Measurements from ENCODE around the gene SGMS1. TPM values are rescaled to one million over a fixed set of nuclear protein-coding genes. Genes with fewer than 3 reads are reported as not detected.
A peak's percentile ranks its signal among the peaks of the same experiment; 100 is the strongest.
"Not testable (repeated sequence)": the region's sequence is repeated elsewhere in the genome, so short reads cannot be mapped to it uniquely, and the experiment has no call there.

The SGMS1 gene
- polyA plus RNA-seq, 4 donors = 42.9 to 61.0 (median 58.0) TPM

- not testable (repeated sequence) for DNase-seq (ENCODE audit: low read depth in 4 of 4, low spot score in 3 of 4)
Measured at GRCh38 chr10:50355693-50356480, 267.9 kb downstream of the SGMS1 start.

GRCh38 chr10:50351483-50352146, 272.1 kb downstream of the SGMS1 start:
- DNase-seq (ENCODE audit: low read depth in 4 of 4, low spot score in 3 of 4) = no peak

GRCh38 chr10:50350366-50350765, 273.4 kb downstream of the SGMS1 start:
- DNase-seq (ENCODE audit: low read depth in 4 of 4, low spot score in 3 of 4) = no peak

DNA sequence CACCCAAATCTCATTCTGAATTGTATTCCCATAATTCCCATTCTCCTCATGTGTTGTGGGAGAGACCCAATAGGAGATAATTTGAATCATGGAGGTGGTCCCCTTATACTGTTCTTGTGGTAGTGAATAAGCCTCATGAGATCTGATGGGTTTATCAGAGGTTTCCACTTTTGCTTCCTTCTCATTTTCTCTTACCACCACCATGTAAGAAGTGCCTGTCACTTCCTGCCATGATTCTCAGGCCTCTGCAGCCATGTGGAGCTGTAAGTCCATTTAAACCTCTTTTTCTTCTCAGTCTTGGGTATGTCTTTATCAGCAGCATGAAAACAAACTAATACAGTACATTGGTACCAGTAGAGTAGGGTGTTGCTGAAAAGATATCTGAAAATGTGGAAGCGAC, 274.2 kb downstream of the SGMS1 start:
- no peak for DNase-seq (ENCODE audit: low read depth in 4 of 4, low spot score in 3 of 4)

- DNase-seq (ENCODE audit: low read depth in 4 of 4, low spot score in 3 of 4) = no peak
Measured at GRCh38 chr10:50347394-50347802, 276.4 kb downstream of the SGMS1 start.

GRCh38 chr10:50346942-50347341, 276.8 kb downstream of the SGMS1 start:
- no peak for DNase-seq (ENCODE audit: low read depth in 4 of 4, low spot score in 3 of 4)

- DNase-seq (ENCODE audit: low read depth in 4 of 4, low spot score in 3 of 4) = no peak
Measured at GRCh38 chr10:50345545-50345944, 278.2 kb downstream of the SGMS1 start.

DNA sequence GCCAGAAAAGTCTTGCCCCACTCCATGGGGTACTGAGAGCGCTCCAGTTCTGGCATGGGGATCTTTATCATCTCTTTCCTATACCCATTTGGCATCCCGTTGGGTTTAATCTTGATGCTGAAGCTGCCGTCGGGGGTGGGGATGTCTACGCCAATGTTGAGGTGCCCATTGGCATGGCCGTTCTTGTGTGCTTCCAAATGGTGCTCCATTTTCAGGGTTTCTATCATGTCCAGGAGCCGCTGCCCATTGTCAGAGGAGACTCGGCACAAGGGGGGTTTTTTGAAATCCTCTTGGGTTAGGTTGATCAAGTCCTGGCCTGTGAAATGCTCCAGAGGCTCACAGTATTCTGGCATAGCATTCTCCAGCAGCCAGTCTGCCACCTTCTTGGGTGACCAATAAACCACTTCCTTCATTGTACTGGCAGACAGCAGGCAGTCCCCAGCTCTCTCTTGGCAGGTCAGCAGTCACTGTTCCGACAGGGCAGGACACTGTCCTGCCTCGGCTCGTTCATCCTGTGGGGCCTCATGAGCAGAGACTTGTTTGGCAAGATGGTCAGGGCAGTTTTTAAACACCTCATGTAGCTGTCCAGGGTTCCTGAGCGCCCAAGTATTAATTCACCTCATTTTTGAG, 279.9 kb downstream of the SGMS1 start:
- no peak for DNase-seq (ENCODE audit: low read depth in 4 of 4, low spot score in 3 of 4)

DNA sequence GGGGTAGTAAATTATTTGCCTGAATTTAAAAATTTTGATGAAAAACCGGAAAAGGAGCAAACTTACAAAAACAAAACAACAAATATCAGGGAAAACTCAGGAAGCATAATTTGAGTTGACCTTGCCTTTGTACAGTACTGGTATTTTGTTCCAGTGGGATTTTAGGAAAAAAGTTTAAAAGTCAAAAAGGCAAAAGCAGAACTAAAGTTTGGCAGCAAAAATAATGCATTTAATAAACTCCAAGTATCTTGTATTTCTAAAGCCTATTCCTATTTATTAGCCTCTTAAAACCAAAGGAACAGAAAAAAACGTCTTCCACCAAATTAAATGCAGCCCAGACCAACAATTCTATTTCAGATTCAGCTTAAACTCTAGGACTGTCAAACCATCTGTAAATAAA, 281.8 kb downstream of the SGMS1 start:
- DNase-seq (ENCODE audit: low read depth in 4 of 4, low spot score in 3 of 4) = no peak

DNA sequence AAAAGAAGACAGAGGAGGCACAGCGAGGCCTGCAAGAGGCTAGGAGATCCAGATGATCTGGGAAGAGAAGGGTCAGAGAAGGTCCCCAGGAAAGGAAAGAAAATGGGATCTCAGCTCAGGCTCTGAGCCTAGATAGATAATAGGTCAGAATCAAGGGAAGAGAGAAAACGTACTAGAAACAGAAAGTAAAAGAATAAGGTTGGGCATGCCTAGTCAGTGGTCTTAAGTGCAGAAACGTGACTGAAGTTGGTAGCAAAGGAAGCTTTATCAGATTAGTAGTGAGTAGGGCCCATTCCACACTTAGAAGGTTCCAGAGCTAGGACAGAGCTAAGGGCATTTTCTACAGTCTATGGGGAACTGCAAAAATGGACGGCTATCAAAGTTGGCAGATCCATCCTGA, 287.6 kb downstream of the SGMS1 start:
- no peak for DNase-seq (ENCODE audit: low read depth in 4 of 4, low spot score in 3 of 4)

GRCh38 chr10:50335397-50335796, 288.4 kb downstream of the SGMS1 start:
- DNase-seq (ENCODE audit: low read depth in 4 of 4, low spot score in 3 of 4) = no peak

DNA sequence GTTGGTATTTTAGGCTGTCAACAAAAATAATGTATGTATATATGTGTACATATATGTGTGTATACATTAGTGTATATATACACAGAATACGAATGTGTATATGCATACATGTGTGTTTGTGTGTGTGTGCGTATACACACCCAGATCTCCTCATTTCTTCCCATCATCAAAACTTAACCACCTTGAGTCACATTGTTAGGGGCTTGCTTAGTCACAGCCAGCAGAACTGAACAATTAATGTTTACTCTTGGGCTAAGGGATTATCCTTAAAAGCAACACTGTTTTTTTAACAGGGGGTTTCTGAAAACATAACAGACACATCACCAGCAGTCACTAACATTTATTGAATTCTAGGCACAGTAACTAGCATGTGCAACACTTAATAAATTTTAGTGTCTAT, 289.5 kb downstream of the SGMS1 start:
- DNase-seq (ENCODE audit: low read depth in 4 of 4, low spot score in 3 of 4) = no peak

- DNase-seq (ENCODE audit: low read depth in 4 of 4, low spot score in 3 of 4) = no peak
Measured at GRCh38 chr10:50333872-50334271, 289.9 kb downstream of the SGMS1 start.

- no peak for DNase-seq (ENCODE audit: low read depth in 4 of 4, low spot score in 3 of 4)
Measured at GRCh38 chr10:50332108-50332842, 291.5 kb downstream of the SGMS1 start.

DNA sequence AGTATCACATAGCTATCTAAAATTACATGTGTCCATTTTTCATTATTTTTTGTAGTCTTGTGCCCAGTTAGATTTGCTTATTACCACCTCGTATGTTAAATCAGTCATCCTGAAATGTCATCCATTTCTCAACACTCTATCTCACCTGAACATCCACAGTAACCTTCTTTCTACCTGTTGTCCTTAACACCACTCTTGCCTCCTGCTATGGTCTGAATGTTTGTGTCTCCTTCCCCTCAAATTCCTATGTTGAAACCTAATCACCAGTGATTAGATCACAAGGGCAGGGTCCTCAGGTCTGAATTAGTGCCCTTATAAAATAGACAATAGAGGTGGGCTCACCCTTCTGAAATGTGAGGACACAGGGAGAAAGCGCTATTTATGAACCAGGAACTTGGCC, 292.3 kb downstream of the SGMS1 start:
- DNase-seq (ENCODE audit: low read depth in 4 of 4, low spot score in 3 of 4) = no peak

DNA sequence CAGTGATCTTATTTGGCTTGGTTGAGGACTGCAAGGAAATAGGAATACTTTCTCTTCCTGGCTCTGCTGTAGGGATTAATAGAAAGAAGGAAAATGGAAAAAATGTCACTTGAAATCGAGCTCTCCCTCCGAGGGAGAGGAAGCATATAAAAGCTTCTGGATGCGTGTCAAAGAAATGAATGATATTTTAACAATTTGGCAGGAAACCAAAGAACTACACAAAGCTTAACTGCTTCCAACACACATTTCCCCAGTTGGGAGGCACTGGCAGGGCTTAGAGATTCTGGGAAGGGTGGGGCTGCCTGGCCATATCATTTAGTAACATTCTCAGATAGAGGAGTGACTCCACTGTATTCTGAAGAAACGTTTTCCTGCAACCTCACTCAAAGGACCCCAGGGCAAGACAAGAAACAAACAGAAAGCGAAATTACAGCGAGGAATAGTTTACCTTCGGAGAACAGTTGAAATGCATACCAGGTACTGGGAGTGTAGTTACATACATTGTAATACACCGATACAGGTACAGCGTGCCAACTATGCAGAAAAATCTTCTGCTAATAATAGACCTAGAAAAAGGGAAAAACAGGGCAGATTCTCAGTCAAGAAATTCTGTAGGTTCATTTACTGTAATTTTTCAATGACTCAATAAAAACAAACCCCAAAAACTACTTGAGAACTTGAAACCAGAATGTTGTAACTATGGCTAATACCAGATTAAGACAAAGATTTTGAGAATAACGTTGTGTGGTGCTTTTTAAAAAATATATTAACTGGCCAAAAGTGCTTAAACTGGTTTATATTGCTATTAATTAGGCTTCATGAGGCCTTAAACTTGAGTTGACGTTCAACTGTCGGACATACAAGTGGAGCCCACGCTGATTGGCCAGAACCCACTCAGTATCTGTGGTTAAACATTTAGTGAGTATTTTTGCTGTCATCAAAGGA, 296.7 kb downstream of the SGMS1 start:
- DNase-seq (ENCODE audit: low read depth in 4 of 4, low spot score in 3 of 4) = peak in 3 of 4 donors; percentile 24 to 37 (median 27)

GRCh38 chr10:50326172-50326555, 297.6 kb downstream of the SGMS1 start:
- DNase-seq (ENCODE audit: low read depth in 4 of 4, low spot score in 3 of 4) = no peak

DNA sequence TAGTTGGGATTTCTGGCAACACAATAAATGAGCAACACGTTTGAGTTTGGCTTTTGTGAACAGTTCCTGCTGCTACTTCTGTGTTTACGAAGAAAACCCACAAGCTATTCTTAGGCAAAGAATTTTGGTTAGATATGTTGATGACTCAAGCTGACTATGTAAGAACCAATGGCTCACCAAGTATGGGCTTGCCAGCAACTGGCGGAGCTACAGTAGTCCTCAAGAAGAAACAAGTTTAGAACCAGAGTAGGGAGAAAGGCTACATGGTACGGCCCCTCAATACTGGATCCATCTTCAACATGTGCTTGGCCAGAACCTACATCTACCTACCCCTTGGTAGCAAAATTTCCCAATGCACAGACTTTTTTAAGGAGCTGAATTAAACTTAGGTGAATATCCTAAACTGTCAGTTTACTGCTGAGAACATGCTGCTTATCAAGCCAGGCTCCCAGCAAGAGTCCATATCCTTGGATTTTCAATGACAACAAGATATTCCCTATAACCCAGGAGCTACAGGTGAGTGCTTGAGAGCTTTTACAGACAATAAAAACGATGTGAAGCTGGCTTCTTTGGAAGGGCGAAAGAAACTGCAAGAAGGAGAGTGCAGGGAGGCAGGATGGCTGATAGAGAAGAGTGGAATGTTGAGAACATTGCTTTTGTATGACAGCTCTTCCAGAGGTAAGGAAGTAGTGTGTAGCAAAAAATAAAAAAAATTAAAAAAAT, 298.1 kb downstream of the SGMS1 start:
- no peak for DNase-seq (ENCODE audit: low read depth in 4 of 4, low spot score in 3 of 4)

DNA sequence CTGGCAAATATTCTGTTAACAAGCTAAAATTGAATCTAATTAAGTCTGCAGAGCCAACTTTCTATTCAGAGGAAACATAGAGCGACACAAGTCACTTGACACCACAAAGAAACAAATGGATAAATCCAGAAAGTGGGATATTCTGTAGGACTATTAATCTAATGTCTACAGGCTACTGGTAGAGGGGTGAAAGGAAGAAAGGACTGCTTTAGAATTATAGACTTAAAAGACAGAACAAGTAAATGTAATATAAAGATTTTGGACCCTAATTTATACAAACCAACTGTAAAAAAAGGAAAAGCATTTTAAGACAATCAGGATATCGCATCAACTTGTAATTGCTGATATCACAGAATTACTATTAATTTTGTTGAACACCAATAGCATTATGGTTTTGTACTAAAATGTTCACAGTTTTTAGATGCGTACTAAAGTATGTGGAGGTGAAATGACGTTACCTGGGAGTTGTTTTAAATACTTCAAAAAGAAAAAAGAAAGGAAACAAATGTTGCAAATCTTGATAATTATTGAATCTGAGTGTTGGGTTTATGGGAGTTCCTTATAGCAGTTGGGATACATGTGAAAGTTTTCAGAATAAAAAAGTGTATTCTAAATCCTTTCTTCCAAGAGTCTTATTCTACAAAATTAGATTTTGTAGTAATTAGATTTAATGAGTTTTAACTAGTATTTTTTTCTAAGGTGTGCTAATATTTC, 298.9 kb downstream of the SGMS1 start:
- DNase-seq (ENCODE audit: low read depth in 4 of 4, low spot score in 3 of 4) = no peak

Measured in left renal pelvis (tissue), 4 donors.